B cell (primary cell): ENCODE measurements around the gene SNCAIP.

Source experiments
- EZH2 ChIP-seq: IDR thresholded peaks from 2 replicates; pipeline ENCODE4 v1.6.1; 2012; ENCODE audit warnings: borderline replicate concordance, low read depth, mild to moderate bottlenecking, moderate library complexity, low read length; ENCODE audit not compliant: insufficient read depth, poor library complexity, severe bottlenecking
- TF ChIP-seq, protein P1 (sequence below): fragments of 200-600 bp; IDR thresholded peaks from one replicate; pipeline ENCODE4 v1.8.0; 2022; ENCODE audit warnings: antibody characterized with exemption, mild to moderate bottlenecking

DNA sequence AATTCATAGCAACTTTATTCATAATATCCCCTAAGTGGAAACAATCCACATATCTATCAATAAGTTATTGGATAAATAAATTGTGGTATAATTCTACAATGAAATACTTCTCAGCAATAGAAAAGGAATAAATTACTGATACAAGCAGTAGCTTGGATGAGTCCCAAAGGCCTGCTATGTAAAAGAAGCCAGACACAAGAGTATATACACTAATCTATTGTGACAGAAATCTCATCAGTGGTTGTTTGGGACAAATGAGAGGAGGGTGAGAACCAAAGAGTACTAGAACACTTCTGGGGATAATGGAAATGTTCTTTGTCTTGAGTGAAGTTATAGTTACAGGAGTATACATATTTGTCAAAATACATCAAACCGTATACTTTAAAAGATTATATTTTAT lies 119.3 kb downstream of the SNCAIP start:
- TF ChIP-seq, protein P1, sequence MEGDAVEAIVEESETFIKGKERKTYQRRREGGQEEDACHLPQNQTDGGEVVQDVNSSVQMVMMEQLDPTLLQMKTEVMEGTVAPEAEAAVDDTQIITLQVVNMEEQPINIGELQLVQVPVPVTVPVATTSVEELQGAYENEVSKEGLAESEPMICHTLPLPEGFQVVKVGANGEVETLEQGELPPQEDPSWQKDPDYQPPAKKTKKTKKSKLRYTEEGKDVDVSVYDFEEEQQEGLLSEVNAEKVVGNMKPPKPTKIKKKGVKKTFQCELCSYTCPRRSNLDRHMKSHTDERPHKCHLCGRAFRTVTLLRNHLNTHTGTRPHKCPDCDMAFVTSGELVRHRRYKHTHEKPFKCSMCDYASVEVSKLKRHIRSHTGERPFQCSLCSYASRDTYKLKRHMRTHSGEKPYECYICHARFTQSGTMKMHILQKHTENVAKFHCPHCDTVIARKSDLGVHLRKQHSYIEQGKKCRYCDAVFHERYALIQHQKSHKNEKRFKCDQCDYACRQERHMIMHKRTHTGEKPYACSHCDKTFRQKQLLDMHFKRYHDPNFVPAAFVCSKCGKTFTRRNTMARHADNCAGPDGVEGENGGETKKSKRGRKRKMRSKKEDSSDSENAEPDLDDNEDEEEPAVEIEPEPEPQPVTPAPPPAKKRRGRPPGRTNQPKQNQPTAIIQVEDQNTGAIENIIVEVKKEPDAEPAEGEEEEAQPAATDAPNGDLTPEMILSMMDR, result no peak
- TF ChIP-seq EZH2, result no peak
